Measurements from ENCODE around the gene UNC5C. TPM values are rescaled to one million over a fixed set of nuclear protein-coding genes. Genes with fewer than 3 reads are reported as not detected.

Gene UNC5C
- total RNA-seq = 0.35 TPM
- long read RNA-seq = 0 reads

- DNase-seq (ENCODE audit: low spot score) = no peak
Observed at GRCh38 chr4:95548738-95549245, at the start of gene UNC5C. TSS of gene UNC5C (minus strand) at chr4:95548973.

DNA sequence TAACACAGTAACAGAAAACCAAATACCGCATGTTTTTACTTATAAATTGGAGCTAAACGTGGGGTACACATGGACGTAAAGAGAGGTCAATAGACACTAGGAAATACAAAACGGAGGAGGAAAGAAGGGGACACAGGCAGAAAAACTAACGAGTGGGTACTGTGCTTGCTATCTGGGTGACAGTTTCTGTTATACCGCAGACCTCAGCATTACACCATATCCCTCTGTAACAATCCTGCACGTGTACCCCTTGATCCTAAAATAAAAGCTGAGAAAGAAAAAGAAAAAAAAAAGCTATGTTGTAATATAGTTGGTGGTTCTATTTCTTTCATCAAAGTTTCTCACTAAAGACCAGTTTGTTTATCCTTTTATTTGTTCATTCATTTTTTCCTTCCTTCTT, 47.9 kb upstream of the UNC5C start:
- DNase-seq (ENCODE audit: low spot score) = no peak

DNA sequence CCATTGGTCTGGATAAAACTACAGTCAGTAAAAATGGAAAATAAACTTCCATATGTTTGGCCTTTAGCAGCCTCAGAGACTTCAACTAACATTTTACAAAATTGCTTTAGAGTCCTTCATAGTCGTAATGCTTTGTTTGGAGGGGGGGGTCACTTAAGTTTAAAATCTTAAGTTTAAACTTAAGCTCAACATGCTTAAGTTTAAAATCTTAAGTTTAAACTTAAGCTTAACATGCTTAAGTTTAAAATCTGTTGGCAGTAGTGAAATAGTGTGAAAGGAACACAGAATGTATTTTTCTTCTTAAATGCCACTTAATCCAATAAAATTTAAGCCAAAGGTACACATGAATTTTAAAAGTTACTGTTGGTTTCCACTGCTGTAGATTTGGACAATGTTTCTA, 45.9 kb upstream of the UNC5C start:
- no peak for DNase-seq (ENCODE audit: low spot score)

DNA sequence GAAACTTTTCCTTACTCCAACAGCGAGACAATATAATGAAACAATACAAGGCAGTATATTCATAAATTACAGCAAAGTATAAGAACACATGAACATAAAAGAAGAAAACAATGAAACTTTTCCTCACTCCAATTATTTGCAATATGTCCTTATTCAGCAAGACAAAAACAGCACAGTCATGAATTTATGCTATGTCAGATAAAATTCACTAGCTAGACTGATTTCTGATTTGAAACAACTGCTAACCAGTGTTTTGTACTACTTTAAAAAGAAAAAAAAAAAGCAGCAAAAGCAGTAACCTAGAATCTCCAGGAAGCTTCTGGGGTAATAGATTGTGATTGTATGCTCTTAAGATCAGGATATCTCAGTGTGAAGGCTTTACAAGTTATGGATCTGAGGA, 45.2 kb upstream of the UNC5C start:
- no peak for DNase-seq (ENCODE audit: low spot score)

GRCh38 chr4:95591278-95591677, 42.5 kb upstream of the UNC5C start:
- no peak for DNase-seq (ENCODE audit: low spot score)

DNA sequence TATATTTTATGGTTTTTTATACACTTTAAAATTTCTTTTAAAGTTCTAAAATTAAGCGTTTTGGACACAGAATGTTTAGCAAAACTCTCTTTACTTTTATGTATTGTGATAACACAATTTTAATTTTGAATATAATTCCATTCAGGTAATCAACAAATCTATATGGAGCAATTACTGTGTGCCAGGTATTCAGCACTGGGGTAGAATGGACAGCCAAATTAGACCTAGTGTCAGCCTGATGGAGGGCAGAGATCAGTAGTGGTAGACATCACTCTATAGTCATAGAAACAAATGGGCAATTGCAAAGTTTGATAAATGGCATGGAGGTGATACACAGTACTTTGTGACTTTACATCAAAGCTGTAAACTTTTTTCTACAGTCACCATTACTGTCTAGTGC, 41.8 kb upstream of the UNC5C start:
- DNase-seq (ENCODE audit: low spot score) = no peak

- no peak for DNase-seq (ENCODE audit: low spot score)
Observed at GRCh38 chr4:95585016-95585695, 36.4 kb upstream of the UNC5C start.

GRCh38 chr4:95580226-95580625, 31.5 kb upstream of the UNC5C start:
- DNase-seq (ENCODE audit: low spot score) = no peak

DNA sequence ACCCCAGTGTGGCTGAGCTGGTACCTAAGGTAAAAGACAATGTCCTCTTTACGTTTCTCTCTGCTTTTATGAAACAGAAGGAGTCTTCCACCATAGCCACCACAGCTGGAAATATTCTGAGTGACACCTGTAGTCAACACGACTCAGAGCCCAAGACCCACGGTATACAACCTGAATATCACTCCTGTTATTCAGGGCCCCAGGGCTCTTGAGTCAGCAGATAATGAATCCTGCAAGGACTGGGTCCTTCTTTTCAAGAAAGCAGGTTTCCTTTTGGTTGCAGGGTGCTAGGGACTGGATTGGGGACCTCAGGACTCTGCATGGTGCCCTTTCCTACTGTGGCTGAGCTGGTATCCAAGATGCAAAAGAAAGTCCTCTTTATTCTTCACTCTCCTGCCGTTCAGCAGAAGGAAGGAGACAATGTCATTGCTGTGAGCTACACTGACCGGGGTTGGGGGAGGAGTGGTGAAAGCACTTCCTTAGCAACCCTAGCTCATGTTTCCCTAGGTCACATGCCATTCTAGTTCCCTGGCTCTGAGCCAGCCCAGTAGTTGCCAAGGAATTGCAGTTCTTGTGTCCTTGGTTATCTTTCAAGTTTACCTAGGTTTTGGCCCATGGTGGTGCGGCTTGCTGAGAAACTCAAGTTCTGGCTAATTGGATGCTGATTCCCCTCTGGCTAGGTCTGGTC, 23.7 kb upstream of the UNC5C start:
- no peak for DNase-seq (ENCODE audit: low spot score)

- no peak for DNase-seq (ENCODE audit: low spot score)
Observed at GRCh38 chr4:95571577-95571976, 22.8 kb upstream of the UNC5C start.

GRCh38 chr4:95563638-95564337, 15.0 kb upstream of the UNC5C start:
- DNase-seq (ENCODE audit: low spot score) = no peak

DNA sequence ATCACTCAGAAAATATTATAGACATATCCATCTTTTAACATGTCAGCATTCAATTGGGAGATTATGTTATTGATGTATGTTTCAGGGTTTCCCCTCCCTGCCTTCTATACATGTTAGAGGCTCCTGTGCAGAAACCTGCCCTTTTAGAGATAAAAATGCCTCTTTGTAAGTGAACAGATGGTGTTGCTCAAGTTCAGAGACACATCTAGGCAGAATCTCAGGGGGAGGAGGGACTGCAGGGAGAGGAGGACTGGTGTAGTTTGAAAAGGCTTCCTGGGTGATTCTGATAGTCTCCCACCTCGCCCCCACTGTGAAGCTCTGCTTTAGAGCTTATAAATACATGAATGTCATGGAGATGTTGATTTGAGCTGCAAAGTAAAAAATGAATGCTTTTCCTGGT, 12.0 kb upstream of the UNC5C start:
- no peak for DNase-seq (ENCODE audit: low spot score)

DNA sequence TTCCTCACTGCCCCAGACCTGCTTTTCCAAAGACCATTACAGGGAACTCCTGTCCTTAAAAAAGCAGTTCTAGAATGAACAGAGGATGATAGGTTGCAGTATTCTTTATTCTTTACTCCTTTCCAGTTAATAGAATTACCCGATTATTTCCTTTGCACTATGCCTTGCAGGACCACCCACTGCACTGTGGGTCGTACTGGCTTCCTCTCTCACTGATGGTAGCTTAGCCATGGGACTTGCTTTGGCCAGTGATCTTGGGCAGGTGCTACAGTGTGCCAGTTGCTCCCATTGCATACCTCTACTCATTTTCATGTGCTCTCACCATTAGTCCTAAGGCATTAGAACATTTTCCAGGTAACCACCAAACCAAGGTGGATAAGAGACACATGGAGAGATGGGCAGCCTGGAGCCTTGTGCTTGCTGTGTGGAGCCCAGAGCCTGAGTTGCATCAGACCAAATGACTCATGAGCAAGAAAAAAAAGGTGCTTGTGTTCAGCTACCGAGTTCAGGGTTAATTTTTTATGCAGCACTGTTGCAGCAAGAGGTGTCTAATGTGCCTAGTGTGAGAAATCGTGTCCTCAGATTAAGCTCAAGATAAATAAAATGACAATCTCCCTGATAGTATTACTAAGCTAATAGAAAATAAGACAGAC, 7.6 kb upstream of the UNC5C start:
- no peak for DNase-seq (ENCODE audit: low spot score)

DNA sequence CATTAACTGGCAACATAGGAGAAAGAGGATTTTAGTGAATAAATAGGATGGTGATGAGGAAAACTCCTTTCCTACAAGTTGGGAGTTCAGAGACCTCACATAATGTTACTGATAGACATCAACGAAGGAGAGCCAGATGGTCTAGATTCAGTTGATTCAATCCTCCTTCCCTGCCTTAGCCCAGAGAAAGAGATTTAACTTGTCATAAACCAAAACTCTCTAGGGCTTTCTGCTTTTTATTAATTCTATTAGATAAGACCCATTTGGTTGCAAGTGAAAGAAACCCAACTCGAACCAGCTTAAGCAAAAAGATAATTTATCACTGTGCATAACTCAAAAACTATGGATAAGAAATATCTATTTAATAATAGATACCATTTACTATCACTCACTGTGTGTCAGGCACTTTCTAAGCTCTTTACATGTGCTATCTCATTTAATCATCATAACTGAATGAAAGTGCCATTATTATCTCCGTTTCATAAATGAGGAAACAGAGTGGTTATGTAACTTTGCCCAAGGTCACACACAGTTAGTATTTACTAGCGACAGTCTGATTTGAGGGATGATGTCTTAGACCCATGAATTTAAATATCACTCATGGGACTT, 4.3 kb upstream of the UNC5C start:
- DNase-seq (ENCODE audit: low spot score) = no peak

- DNase-seq (ENCODE audit: low spot score) = no peak
Observed at GRCh38 chr4:95551653-95552052, 2.9 kb upstream of the UNC5C start.

DNA sequence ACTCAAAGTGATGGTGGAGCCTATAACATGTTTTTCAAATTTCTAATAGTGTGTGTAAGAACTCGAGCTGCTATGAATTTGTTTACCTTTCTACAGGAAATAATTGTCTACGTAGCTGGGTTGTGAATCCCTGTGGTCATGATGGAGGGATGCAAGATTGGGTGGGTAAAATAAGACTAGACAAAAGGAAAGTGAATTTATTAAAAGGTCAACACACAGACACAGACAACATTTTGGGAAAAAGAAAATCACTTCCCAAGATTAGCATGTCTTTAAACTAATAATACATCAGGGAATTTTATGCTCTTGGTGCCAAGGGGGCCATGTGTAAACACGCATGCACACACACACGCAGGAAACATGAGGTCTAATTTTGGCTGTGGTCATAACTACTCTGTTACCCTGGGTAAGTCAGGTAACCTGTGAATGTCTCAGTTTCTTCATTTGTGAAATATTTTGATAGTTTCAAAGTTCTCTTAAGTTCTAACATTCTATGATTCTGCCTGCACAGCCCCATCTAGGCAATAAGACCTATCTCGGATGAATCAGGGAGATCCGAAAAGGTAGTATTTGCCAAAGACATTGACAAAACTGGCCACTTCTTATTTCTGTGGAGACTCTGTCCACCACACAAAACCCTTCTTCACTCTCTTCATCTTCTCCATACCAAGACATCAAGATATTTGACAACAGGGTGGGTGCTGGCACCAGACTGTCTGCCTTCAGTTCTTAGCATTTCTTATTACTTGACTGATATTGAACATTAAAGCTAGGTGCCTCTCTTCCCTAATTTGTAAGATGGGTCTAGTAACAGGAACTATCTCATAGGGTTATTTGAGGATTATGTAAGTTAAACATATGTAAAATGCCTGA, 1.6 kb upstream of the UNC5C start:
- no peak for DNase-seq (ENCODE audit: low spot score)

DNA sequence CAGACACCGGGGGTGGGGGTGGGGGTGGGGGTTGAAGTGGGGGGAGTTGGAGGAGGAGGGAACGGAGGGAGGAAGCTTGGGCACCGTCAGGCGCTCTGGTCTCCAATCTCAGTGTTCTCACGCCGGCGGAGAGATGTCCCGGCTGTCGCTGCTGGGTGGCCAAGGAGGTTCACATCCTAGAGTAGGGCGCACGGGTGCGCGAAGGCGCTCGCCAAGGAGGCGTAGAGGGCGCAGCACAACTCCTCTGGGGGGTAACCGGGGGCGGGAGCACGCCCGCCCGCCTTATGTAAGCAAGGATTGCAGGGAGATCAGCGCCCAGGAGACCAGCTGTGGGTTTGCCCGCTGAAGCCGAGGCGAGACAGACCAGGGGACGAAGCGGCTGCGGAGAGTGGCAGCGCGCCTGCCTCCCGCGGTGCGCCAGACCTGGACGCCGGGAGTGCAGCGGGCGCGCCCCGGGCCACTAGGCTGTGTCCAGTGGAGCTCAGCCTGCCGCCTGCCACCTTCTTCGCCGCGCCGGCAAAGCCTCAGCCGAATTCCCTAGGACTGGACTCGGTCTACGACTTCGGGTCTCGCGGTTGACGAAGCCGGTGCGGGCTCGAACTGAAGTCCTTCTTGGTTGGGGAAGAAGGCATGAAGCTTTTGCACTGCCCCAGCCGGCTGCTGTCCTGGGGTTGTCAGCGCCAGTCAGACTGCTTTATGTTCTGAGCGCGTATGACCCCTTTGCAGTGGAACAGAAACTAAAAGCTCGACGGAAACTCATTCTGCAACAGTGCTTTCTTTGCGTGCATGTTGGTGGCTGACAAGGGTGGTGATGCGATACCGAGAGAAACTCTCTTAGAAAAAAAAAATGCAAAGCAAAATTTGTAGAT, 707 bp upstream of the UNC5C start:
- no peak for DNase-seq (ENCODE audit: low spot score)

DNA sequence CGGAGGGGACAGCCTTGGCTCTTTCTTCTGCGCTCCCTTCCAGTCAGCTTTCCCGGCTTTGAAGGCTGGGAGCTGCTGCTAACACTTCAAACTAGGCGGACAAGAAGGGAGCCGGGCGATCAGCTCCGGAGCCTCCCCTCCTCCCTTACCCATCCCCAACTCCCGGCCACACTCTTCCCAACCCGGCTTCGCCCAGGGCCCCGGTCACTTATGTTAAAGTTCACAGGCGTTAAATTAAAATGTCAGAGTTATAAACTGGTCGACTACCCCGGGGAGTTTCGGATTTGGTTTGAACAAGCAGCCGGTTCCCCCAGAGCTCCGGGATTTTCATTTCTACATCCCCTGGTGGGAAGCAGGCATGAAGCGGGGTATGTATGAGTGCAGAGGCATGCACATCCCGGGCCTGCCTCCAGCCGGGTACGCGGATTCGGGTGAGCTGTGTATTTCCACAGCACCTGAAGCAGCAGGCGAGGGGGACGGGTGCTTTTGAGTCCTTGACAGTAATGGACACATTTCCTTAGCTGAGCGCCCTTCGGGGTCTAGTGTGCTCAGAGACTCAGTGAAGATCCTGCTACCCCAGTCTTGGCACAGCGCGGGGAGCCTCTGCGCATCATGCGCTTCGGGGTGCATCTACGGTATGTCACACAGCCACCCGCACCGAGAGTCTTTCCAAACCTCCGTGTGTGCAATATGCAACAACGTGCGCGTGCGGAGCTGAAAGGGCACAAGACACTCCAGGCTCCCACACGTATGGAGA, 880 bp downstream of the UNC5C start:
- no peak for DNase-seq (ENCODE audit: low spot score)
